ENCODE results near the gene AFAP1. TPM values are rescaled to one million over a fixed set of nuclear protein-coding genes. Genes with fewer than 3 reads are reported as not detected.
A peak's percentile ranks its signal among the peaks of the same experiment; 100 is the strongest.

AFAP1 gene
- total RNA-seq, 1 donor from 2014 or later = 0.24 TPM

DNA sequence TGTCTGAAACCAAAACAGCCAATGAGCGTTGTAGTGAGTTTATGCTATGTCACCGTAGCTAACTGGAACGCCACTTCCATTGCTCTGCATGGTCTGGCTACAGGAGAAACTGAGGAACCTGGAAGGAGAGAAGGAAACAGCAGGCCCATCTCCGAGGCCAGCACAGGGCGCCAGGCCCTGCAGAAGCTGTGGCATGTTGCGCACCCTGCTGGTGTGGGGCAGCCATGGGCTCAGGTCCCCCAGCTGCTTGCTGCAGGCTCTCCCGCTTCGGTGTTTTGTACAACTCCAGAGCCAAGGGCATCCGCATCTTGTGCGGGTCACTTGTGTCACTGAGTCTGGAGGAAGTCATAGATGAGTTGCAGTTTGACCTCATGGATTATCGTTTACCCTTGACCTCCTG is 89.2 kb downstream of the AFAP1 start:
- H3K9me3 Mint-ChIP-seq = no peaks in the 10 kb centered on the region
- H3K27ac Mint-ChIP-seq = no peak overlapping the region
- H3K36me3 Mint-ChIP-seq (ENCODE audit: low read depth) = no peaks in the 10 kb centered on the region
- no peak for ATAC-seq (ENCODE audit: low read depth)
- intact Hi-C loops (cut with micrococcal nuclease) = no loop called here
- POLR2A ChIA-PET = no interaction called here
- CTCF ChIA-PET = no interaction called here
- peaks cover 2% of the 10 kb centered on the region for H3K27me3 Mint-ChIP-seq
- TF ChIP-seq CTCF (IDR thresholded peaks at IDR 0.05) = no peak
- H3K4me1 Mint-ChIP-seq = no peaks in the 10 kb centered on the region
- DNase-seq = no peak
- H3K4me3 Mint-ChIP-seq = no peak overlapping the region

- ChIA-PET POLR2A (no interaction called here), CTCF (no interaction called here)
- no peak for TF ChIP-seq CTCF (IDR thresholded peaks at IDR 0.05)
- no peak overlapping the region for H3K4me3 Mint-ChIP-seq
- H3K4me1 Mint-ChIP-seq = no peaks in the 10 kb centered on the region
- DNase-seq = no peak
- no peaks in the 10 kb centered on the region for H3K36me3 Mint-ChIP-seq (ENCODE audit: low read depth)
- ATAC-seq (ENCODE audit: low read depth) = no peak
- H3K9me3 Mint-ChIP-seq = no peaks in the 10 kb centered on the region
- H3K27ac Mint-ChIP-seq = no peak overlapping the region
- H3K27me3 Mint-ChIP-seq = peaks cover 2% of the 10 kb centered on the region
- intact Hi-C loops (cut with micrococcal nuclease) = no loop called here
Measured at GRCh38 chr4:7847206-7847605, 92.5 kb downstream of the AFAP1 start.

GRCh38 chr4:7845493-7846128 is 94.0 kb downstream of the AFAP1 start:
- ChIA-PET POLR2A (no interaction called here), CTCF (no interaction called here)
- H3K36me3 Mint-ChIP-seq (ENCODE audit: low read depth) = no peaks in the 10 kb centered on the region
- intact Hi-C loops (cut with micrococcal nuclease) = no loop called here
- no peak overlapping the region for H3K27ac Mint-ChIP-seq
- no peak for ATAC-seq (ENCODE audit: low read depth)
- no peak for DNase-seq
- no peak overlapping the region for H3K4me3 Mint-ChIP-seq
- no peaks in the 10 kb centered on the region for H3K4me1 Mint-ChIP-seq
- no peaks in the 10 kb centered on the region for H3K27me3 Mint-ChIP-seq
- no peaks in the 10 kb centered on the region for H3K9me3 Mint-ChIP-seq
- TF ChIP-seq CTCF (IDR thresholded peaks at IDR 0.05) = no peak

DNA sequence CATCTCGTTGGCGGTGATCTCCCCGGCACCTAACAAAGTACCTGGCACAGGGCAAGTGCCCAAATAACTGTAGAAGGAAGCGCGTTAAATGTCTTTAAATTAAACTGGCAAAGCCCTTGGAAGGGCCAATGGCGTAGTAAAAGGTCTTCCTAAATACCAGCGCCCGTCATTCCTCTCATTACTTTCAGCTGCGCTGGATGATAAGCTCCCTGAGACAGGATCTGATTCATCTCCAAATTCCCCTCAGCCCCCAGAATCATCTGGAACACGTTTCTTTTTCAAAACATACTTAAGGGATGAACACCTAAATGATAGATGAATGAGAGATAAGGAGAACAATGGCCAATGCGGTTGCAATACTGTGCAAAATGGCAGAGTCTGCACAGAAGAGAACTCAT is 95.1 kb downstream of the AFAP1 start:
- no peak for DNase-seq
- no peak for TF ChIP-seq CTCF (IDR thresholded peaks at IDR 0.05)
- H3K36me3 Mint-ChIP-seq (ENCODE audit: low read depth) = no peaks in the 10 kb centered on the region
- H3K27ac Mint-ChIP-seq = no peak overlapping the region
- H3K27me3 Mint-ChIP-seq = no peaks in the 10 kb centered on the region
- ChIA-PET CTCF (interaction anchor here (1.1 kb wide), 1 partner anchor 9 kb away, joined by 3 read pairs; no protein-coding TSS in a partner anchor), POLR2A (no interaction called here)
- H3K4me3 Mint-ChIP-seq = no peak overlapping the region
- no peaks in the 10 kb centered on the region for H3K9me3 Mint-ChIP-seq
- H3K4me1 Mint-ChIP-seq = no peaks in the 10 kb centered on the region
- intact Hi-C loops (cut with micrococcal nuclease) = no loop called here
- no peak for ATAC-seq (ENCODE audit: low read depth)

DNA sequence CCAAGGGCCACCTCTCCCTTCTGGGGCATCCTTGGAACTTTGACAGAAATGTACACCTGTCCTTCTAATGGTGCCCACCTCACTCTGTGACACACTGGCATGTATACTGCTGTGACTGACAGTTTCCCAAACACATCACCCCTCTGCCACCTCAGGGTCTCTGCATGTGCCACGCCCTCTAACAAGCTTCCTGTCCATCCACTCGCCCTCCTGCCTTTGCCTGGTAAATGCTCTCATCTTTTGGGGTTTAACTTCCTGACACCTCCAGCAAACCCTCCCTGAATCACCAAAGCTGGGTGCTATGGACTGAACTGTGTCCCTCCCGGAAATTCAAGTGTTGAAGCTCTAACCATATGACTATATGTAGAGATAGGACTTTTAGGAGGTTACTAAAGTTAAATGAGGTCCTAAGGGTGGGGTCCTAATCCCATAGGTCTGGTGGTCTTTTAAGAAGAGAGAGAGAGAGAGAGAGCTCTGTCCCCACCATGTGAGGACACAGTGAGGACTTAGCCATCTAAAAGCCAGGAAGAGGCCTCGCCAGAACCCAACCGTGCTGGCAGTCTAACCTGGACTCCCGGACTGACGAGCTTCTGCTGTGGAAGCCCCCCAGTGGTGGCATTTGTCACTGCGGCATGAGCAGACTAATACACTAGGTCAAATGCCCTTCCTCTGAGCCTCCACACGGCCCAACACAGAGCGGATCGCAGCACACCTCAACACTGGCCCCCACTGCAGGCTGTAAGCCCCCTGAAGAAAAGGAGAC is 95.6 kb downstream of the AFAP1 start:
- ChIA-PET POLR2A (no interaction called here), CTCF (interaction anchor here (1.1 kb wide), 1 partner anchor 10 kb away, joined by 3 read pairs; no protein-coding TSS in a partner anchor)
- DNase-seq (no peak), ATAC-seq (ENCODE audit: low read depth) (peak; percentile 40)
- Mint-ChIP-seq H3K4me3 (no peak overlapping the region), H3K36me3 (ENCODE audit: low read depth) (no peaks in the 10 kb centered on the region), H3K9me3 (no peaks in the 10 kb centered on the region), H3K27ac (no peak overlapping the region), H3K4me1 (no peaks in the 10 kb centered on the region), H3K27me3 (no peaks in the 10 kb centered on the region)
- TF ChIP-seq CTCF (IDR thresholded peaks at IDR 0.05) = no peak
- intact Hi-C loops (cut with micrococcal nuclease) = no loop called here
